Measurements from ENCODE around the gene DLG2. TPM values are rescaled to one million over a fixed set of nuclear protein-coding genes. Genes with fewer than 3 reads are reported as not detected.
"Not testable (repeated sequence)": the region's sequence is repeated elsewhere in the genome, so short reads cannot be mapped to it uniquely, and the experiment has no call there.

The DLG2 gene
- total RNA-seq, result 1 to 10 TPM in 3 of 4 donors, under 1 TPM in 1; 0.18 to 8.3 (median 2.5) TPM

GRCh38 chr11:85627332-85627997 is at the start of gene DLG2:
TSS of gene DLG2 (minus strand) at chr11:85627344.
- H3K27me3 ChIP-seq, result no peaks in the 10 kb centered on the region
- TF ChIP-seq CTCF (IDR thresholded peaks at IDR 0.05), result peak in 1 of 6 experiments; percentile 1
- no peak for TF ChIP-seq POLR2A (IDR thresholded peaks at IDR 0.05)
- H3K4me1 ChIP-seq, result peaks cover 0 to 20% (median 0%) of the 10 kb centered on the region in 4 donors
- peak within 1 kb of the TSS; percentile 78 to 91 (median 89) for H3K27ac ChIP-seq
- DNase-seq, result peak in 1 of 3 donors; percentile 23
- H3K9me3 ChIP-seq, result no peaks in the 10 kb centered on the region
- H3K36me3 ChIP-seq, result peaks cover 0 to 10% (median 0%) of the 10 kb centered on the region in 3 donors
- H3K4me3 ChIP-seq, result peak within 1 kb of the TSS; percentile 58 to 82 (median 64)

DNA sequence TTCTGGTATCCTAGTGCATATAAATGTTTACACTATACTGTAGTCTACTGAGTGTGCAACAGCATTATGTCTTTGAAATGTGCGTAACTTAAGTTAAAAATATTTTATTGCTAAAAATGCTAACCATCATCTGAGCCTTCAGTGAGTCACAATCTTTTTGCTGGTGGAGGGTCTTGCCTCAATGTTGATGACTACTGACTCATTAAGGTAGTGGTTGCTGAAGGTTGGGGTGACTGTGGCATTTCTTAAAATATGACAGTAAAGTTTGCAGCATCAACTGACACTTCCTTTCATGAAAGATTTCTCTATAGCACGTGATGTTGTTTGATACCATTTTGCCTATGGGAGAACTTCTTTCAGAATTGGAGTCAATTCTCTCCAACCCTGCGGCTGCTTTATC is 46.2 kb upstream of the DLG2 start:
- TF ChIP-seq CTCF (IDR thresholded peaks at IDR 0.05), result no peak
- no peak for TF ChIP-seq POLR2A (IDR thresholded peaks at IDR 0.05)
- no peak overlapping the region for H3K27ac ChIP-seq
- H3K27me3 ChIP-seq, result no peaks in the 10 kb centered on the region
- no peaks in the 10 kb centered on the region for H3K36me3 ChIP-seq
- DNase-seq, result no peak
- H3K4me1 ChIP-seq, result no peaks in the 10 kb centered on the region
- H3K9me3 ChIP-seq, result no peaks in the 10 kb centered on the region
- no peak overlapping the region for H3K4me3 ChIP-seq

DNA sequence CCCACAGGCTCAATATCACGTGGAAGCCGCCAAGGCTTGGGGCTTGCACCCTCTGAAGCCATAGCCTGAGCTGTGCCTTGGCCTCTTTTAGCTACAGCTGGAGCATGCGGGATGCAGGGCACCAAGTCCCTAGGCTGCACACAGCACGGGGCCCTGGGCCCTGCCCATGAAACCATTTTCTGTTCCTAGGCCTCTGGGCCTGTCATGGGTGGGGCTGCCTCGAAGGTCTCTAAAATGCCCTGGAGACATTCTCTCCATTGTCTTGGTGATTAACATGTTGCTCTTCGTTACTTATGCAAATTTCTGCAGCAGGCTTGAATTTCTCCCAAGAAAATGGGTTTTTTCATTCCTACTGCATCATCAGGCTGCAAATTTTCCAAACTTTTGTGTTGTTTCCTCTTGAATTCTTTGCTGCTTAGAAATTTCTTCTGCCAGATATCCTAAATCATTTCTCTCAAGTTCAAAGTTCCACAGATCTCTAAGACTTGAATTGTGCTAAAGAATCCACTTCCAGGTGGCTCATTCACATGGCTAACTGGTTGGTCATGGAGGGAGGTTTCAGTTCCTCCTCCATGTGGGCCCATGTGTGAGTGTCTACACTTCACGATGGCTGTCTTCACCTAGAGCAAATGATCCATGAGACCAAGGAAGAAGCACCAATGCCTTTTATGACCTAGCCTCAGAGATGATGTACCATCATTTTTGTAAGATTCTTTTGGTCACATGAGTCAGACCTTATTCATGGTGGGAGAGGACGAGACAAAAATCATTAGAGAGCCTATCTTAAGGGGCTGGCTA is 45.2 kb upstream of the DLG2 start:
- no peak for DNase-seq
- Histone ChIP-seq H3K4me3 (no peak overlapping the region), H3K36me3 (no peaks in the 10 kb centered on the region), H3K4me1 (no peaks in the 10 kb centered on the region), H3K9me3 (no peaks in the 10 kb centered on the region), H3K27ac (no peak overlapping the region), H3K27me3 (no peaks in the 10 kb centered on the region)
- TF ChIP-seq POLR2A (IDR thresholded peaks at IDR 0.05) (no peak), CTCF (IDR thresholded peaks at IDR 0.05) (no peak)

GRCh38 chr11:85670949-85671663 is 44.0 kb upstream of the DLG2 start:
- DNase-seq, result peak in 1 of 3 donors; percentile 40
- not testable (repeated sequence) for H3K27ac ChIP-seq, H3K4me1 ChIP-seq, H3K4me3 ChIP-seq, H3K36me3 ChIP-seq, H3K9me3 ChIP-seq, H3K27me3 ChIP-seq

GRCh38 chr11:85668157-85668556 is 41.0 kb upstream of the DLG2 start:
- Histone ChIP-seq H3K27me3 (no peaks in the 10 kb centered on the region), H3K36me3 (no peaks in the 10 kb centered on the region), H3K4me3 (no peak overlapping the region), H3K27ac (no peak overlapping the region), H3K9me3 (no peaks in the 10 kb centered on the region), H3K4me1 (peaks cover 0 to 10% (median 0%) of the 10 kb centered on the region in 4 donors)
- no peak for TF ChIP-seq POLR2A (IDR thresholded peaks at IDR 0.05)
- TF ChIP-seq CTCF (IDR thresholded peaks at IDR 0.05), result no peak
- no peak for DNase-seq
